Kidney capillary endothelial cell (primary cell): ENCODE results near the gene DISC1.
A peak's percentile ranks its signal among the peaks of the same experiment; 100 is the strongest.

Experiments
- DNase-seq: peaks from one replicate; pipeline ENCODE4 v3.0.0-alpha.2; 2018; ENCODE audit warnings: low spot score

The DISC1 gene

GRCh38 chr1:232012773-232013386 lies 386.3 kb downstream of the DISC1 start:
- peak; percentile 93 for DNase-seq

GRCh38 chr1:232014941-232015340 lies 388.4 kb downstream of the DISC1 start:
- no peak for DNase-seq

- no peak for DNase-seq
Observed at GRCh38 chr1:232016616-232017015, 390.0 kb downstream of the DISC1 start.

- DNase-seq, result no peak
Observed at GRCh38 chr1:232017057-232017456, 390.5 kb downstream of the DISC1 start.

- no peak for DNase-seq
Observed at GRCh38 chr1:232017759-232018158, 391.2 kb downstream of the DISC1 start.

- no peak for DNase-seq
Observed at GRCh38 chr1:232018231-232019025, 391.8 kb downstream of the DISC1 start.

GRCh38 chr1:232019026-232019340 lies 392.4 kb downstream of the DISC1 start:
- DNase-seq, result no peak

GRCh38 chr1:232020352-232020751 lies 393.8 kb downstream of the DISC1 start:
- no peak for DNase-seq

GRCh38 chr1:232029315-232029714 lies 402.7 kb downstream of the DISC1 start:
- no peak for DNase-seq

- no peak for DNase-seq
Observed at GRCh38 chr1:232031156-232031555, 404.6 kb downstream of the DISC1 start.

- DNase-seq, result no peak
Observed at GRCh38 chr1:232033285-232033684, 406.7 kb downstream of the DISC1 start.

- DNase-seq, result no peak
Observed at GRCh38 chr1:232034556-232034955, 408.0 kb downstream of the DISC1 start.

GRCh38 chr1:232036181-232036933 lies 409.8 kb downstream of the DISC1 start:
- DNase-seq, result no peak

- DNase-seq, result no peak
Observed at GRCh38 chr1:232037774-232038388, 411.3 kb downstream of the DISC1 start.

GRCh38 chr1:232038706-232039677 lies 412.4 kb downstream of the DISC1 start:
- DNase-seq, result peak; percentile 68

- DNase-seq, result no peak
Observed at GRCh38 chr1:232040260-232040659, 413.7 kb downstream of the DISC1 start.

GRCh38 chr1:232044728-232045127 lies 418.1 kb downstream of the DISC1 start:
- no peak for DNase-seq

GRCh38 chr1:232045139-232045994 lies 418.8 kb downstream of the DISC1 start:
- no peak for DNase-seq

- no peak for DNase-seq
Observed at GRCh38 chr1:232046451-232047306, 420.1 kb downstream of the DISC1 start.

- DNase-seq, result no peak
Observed at GRCh38 chr1:232047473-232047872, 420.9 kb downstream of the DISC1 start.
